Stimulated activated CD8-positive, alpha-beta memory T cell treated with anti-CD3 and anti-CD28 coated beads, Interleukin-15, amount 100 ng/mL, for 24 hours (primary cell): ENCODE data around the gene MGAT5B.
"Not testable (repeated sequence)": the region's sequence is repeated elsewhere in the genome, so short reads cannot be mapped to it uniquely, and the experiment has no call there.

ENCODE experiments used
- DNase-seq: peaks from one replicate; pipeline ENCODE4 v3.0.0-alpha.2; 2020; ENCODE audit warnings: low read depth

Gene MGAT5B

GRCh38 chr17:76951375-76951905, 83.2 kb downstream of the MGAT5B start:
- DNase-seq, result no peak

DNA sequence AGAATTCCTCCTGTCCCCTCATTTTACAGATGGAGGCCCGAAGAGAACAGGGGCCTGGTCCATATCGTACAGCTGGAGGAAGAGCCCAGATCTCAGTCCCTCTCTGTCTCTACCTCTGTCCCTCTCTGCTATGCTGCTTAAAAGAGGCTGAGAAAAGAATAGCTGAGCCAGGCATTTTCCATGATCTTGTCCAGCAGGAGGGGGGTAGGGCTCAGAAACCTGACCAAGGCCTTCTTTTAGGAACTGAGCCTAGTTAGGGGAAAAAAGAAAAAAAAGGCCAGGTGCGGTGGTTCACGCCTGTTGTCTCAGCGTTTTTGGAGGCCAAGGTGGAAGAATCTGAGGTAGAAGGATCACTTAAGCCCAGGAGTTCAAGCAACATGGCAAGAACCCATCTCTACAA, 84.2 kb downstream of the MGAT5B start:
- DNase-seq, result no peak

GRCh38 chr17:76953066-76953465, 84.9 kb downstream of the MGAT5B start:
- no peak for DNase-seq

DNA sequence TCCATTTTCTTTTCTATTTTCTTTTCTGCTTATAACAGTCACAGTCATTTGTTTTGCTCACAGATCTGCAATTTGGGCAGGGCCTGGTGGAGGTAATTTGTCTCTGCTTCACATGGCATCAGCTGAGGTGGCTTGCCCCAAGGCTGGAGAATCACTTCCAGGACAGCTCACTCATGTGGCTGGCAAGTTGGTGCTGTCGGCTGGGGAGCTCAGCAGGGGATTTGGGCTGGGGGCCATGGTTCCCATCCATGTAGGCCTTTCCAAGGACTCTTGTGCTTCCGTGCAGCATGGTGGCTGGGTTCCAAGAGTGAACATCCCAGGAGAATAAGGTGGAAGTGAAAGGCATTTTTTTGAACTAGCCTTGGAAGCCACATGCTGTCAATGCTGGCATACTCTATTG, 85.7 kb downstream of the MGAT5B start:
- no peak for DNase-seq

DNA sequence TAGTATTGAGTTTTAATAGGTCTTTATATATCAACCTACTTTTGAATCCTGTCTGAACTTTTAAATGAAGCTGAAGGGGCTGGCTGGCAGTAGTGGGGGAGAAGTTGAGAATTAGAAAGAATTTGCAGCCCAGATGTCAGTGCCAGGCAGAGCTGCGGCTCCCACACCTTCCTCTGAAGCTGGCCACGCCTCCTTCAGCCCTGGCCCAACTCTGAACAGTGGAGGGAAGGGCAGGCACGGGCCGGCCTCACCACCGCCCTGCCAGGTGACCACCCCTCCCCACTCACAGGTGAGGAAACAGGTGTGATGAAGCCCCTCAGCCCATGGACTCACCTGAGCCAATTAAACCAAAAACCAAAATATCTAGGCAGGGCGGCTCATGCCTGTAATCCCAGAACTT, 87.0 kb downstream of the MGAT5B start:
- no peak for DNase-seq

DNA sequence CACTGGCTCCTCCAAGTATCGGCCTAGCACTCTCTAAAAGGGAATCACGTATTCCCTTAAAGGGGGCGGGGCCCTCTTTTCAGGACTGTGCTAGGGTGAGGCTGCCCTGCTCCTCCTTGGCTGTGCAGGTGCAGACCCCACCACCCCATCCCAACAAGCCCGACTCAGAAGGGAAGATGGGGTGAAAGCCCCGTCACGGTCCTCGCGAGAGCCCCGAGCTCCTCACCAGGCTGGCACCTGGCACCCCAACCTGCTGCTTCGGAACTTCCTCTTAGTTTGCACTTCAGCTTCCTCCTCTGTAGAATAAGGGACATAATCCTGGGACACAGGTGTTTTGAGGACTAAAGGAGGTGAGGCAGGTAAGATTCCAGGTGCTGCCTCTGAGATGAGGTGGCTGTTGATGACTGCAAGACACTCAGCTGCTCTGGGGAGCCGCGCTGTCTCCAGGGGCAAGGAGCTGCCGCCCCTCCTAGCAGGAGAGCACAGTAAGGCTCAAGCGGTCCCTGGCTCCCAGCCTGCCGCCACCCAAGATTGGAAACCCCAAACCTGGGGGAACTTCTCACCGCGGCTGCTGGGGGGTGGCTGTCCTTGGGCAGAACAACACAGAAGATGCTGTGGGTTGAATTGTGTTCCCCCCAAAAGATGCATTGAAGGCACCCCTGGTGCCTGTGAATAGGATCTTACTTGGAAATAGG, 88.8 kb downstream of the MGAT5B start:
- no peak for DNase-seq

DNA sequence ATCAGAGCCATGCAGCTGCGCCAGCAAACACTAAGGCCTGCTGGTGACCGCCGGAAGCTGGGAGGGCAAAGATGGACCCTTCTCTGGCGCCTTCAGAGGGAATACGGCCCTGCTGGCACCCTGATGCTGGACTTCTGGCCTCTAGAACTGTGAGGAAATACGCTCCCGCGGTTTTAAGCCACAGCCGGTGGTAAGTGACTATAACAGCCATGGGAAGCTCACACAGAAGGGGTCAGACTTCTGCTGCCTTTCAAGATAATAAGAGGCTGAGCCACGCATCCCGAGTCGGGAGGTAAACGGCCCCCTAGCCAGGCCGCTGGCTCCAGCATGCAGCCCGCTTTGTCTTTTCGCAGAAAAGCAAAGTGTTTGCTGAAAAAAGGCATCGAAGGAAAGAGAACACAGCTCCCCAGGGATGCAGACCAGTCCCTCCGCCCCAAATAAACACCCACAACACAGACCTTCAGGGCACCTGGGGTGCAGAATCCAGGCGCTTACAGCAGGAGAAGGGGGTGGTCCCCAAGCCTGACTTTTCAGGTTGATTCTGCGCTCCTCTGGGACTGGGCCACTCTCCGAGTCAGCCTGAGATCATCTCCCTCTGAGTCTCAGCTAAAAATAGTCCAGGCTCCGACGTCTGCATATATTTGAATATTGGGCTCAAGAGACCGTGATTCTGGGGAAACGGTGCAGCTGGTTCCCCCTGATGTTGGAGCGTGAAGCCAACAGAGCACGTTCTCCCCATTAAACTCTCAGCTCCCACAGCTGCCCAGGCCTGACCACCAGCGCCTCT, 89.7 kb downstream of the MGAT5B start:
- DNase-seq, result no peak

- DNase-seq, result no peak
These were observed 90.8 kb downstream of the MGAT5B start for GRCh38 chr17:76958974-76959373.

- DNase-seq, result no peak
These were observed 93.7 kb downstream of the MGAT5B start for GRCh38 chr17:76961869-76962268.

GRCh38 chr17:76962858-76963257, 94.7 kb downstream of the MGAT5B start:
- DNase-seq, result no peak

GRCh38 chr17:76966016-76966415, 97.8 kb downstream of the MGAT5B start:
- no peak for DNase-seq

DNA sequence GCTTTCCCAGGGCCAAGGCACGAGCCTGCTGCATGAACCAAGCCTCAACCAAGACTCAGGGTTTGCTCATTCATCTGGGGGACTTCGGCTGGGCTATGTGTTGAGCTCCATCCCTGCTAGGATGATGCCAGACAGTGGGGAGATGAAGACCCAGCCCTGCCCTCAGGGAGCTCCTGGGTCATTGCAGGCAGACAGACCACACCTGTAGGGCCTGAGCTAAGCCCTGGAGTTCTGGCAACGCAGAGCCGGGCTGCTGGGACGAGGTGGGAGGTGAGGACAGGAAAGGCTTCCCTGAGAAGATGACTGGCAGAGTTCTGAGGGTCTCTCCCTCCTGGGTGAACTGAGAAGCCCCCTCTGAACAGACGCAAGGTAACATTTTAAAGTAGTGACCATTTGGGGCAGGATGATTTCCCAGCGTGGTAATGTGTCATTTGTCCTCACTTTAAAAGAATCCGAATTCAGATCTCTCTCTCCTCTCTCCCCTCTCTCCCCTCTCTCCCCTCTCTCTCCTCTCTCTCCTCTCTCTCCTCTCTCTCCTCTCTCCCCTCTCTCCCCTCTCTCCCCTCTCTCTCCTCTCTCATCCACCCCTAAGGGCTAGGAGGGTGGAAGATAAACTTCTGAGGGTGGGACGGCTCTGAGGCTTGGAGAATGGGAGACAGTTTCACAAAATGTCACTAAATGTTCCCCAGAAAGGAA, 98.4 kb downstream of the MGAT5B start:
- DNase-seq, result no peak

DNA sequence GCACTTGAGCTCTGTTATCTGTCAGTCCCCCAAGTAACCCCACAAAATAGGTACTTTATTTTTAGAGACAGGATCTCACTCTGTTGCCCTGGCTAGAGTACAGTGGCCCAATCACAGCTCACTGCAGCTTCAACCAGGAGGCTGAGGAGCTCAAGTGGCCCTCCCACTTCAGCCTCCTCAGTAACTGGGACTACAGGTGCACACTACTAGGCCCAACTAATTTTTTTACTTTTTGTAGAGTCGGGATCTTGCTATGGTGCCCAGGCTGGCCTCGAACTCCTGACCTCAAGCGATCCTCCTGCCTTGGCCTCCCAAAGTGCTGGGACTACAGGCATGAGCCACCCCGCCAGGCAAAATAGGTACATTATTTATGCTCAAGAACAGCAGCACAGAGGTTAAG, 99.6 kb downstream of the MGAT5B start:
- DNase-seq, result no peak

DNA sequence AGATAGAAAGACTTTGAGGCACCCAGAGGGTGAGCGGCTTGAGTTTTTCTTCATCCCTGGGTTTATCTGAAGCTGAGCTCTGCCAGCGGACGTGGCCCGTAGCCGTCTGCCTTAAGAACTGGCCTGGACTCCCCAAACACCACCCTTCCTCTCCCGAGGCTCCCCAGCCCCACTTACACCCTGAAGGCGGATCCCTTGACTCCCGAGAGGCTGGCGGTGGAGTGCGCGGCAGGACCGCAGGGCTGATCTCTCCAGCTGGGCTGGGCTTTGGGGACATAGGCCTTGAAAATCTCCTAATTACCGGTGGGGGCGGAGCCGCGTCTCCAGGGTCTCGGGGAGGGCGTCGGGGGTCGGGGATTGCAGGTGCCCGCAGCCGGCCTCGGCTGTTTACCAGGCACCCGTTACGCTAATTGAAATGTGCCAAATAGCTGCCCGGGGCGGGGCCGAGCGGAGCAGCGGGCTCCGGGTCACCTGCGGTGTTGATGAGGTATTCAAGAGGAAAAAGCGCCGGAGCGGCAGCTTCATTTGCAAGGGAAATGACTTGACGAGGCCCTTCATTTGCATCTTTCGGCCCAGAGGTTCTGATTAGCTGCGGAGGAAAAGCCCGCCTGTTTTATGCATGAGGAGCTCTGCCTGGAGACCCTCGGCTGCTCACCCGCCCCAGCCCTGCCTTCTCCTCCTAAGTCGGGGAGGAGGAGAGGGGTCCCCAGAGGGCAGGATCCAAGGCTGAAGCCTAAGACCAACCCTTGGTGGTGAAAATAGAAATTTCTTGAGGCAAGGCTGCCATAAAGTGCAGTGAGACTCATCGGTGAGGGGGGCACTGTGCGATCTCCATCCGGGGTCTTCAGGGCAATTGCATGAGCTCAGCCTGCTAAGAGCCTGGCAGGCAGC, 100.7 kb downstream of the MGAT5B start:
- no peak for DNase-seq

GRCh38 chr17:76969598-76970172, 101.5 kb downstream of the MGAT5B start:
- DNase-seq, result no peak

DNA sequence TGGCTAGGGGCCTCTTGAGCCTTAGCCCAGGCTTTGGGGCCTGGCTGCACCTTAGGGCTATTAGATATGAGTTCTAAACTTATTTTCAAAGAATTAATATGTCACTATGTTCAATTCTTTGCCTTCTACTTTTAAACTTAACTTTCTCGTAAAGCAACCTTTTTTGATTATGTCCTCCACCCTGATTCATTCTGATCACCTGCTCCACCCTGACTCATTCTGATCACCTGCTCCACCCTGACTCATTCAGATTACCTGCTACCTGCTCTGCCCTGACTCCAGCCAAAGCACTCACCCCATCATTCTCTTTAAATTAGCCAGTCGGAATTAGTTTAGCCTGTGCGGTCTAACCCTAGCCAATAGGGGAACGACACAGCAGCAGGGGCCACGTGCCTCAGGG, 102.0 kb downstream of the MGAT5B start:
- DNase-seq, result not testable (repeated sequence)

- DNase-seq, result no peak
These were observed 103.9 kb downstream of the MGAT5B start for GRCh38 chr17:76972046-76972641.

DNA sequence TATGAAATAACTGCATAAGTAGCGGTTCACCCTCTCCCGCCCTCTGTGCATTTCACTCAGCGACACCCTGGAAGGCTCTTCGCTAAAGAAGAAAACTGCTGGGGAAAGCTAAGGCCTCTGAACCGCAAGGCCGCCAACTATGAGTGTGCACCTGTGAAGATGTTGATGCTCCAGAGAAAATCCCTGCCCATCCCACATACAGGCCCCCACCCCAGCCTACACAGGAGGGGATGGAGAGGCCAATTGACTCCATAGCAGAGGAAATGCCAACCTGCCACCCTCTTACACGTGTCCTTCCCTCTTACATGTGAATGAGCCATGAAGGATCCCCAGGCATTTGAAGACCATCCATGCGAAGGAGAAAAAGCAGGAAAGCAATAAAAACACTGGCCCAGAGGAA, 104.8 kb downstream of the MGAT5B start:
- no peak for DNase-seq

DNA sequence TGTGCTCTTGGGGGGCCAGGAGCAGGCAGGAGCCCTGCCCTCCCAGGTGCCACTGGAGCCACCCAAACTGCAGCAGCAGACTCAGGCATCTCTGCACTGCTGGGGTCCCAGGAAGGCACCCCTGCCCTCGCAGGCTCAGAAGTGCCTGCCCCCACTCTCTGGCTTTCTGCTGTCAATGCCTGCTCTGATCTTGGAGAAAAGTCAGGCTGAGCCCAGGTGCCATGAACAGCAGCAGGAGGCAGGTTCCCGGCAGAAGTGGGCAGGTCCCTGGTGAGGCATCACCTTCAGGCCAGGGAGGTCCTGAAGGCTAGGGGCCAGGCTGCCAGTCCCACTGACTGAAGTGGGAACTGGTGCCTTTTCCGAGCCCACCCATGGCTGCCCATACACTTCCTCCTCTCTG, 106.5 kb downstream of the MGAT5B start:
- no peak for DNase-seq

- not testable (repeated sequence) for DNase-seq
These were observed 109.8 kb downstream of the MGAT5B start for GRCh38 chr17:76978050-76978449.
